GM13977 (cell line): ENCODE results near the gene AFDN.

Experiments
- DNase-seq: peaks from one replicate; pipeline ENCODE4 v3.0.0; 2012; ENCODE audit warnings: low spot score
- CTCF ChIP-seq: IDR thresholded peaks from 2 replicates; pipeline ENCODE4 v1.5.1; 2012; ENCODE audit warnings: mild to moderate bottlenecking, control low read depth; ENCODE audit not compliant: insufficient read depth; ENCODE audit errors: extremely low read depth, missing control alignments
- in situ Hi-C: fragments of 300-500 bp; cut with MboI; formaldehyde crosslinking; loops from one replicate; pipeline ENCODE4 v1.12.0; 2022; ENCODE audit warnings: low sequenced_read_pairs, low pct_unique_long_range_greater_than_20kb, mixed read lengths, inconsistent platforms; ENCODE audit not compliant: unreplicated experiment

AFDN gene

GRCh38 chr6:167847936-167848335 is 21.2 kb downstream of the AFDN start:
- in situ Hi-C loops: no loop called here
- no peak for DNase-seq
- TF ChIP-seq CTCF: no peak

DNA sequence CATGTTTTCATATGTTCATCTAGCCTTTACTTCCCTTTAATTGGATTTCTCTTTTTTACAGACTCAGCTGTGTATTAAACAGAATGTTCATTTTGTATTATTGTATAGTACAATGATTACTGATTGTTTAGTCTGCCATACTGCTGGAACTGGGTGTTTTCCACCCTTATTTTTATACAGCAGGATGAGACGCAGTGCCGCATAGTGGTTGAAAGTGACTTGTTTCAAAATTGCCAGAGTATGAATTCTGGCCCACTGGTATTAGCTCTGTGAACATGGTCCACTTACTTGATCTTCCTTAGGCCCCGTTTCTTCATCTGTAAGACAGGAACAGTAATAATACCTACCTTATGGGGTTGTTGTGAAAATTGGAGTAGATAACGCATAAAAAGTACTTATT is 22.1 kb downstream of the AFDN start:
- no peak for DNase-seq
- in situ Hi-C loops: no loop called here
- TF ChIP-seq CTCF: no peak

DNA sequence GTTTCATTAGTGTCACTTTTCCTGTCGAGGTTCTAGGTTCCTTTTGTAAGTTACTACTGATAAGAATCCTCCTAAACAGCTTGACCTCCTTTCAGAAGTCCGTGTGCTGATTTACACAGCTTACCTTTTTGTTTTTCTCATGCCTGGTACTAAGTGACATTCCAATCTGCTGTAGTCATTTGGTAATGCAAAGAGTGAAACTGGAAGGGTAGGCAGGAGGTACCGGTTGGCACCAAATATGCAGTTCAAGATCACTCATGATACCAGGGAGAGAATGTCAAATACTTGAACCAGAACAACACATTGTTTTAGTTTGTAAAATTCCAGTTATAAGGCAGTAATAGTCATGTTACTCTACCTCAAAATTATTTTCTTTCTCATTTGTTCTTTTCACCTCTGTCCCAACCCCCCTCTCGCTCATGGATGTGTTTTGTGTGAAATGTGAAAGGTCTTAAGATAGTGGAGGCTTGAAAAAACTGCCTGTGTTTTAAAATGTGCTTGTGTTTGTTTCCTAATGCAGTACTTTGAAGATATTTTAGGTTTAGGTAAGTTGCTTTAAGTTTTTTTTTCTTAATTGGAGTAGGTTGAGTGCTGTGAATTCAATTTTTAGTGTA is 23.2 kb downstream of the AFDN start:
- TF ChIP-seq CTCF: no peak
- in situ Hi-C loops: no loop called here
- no peak for DNase-seq

- TF ChIP-seq CTCF: no peak
- no peak for DNase-seq
- in situ Hi-C loops: no loop called here
Measured at GRCh38 chr6:167850782-167851181, 24.1 kb downstream of the AFDN start.

GRCh38 chr6:167851370-167851952 is 24.8 kb downstream of the AFDN start:
- in situ Hi-C loops: no loop called here
- no peak for DNase-seq
- TF ChIP-seq CTCF: no peak

DNA sequence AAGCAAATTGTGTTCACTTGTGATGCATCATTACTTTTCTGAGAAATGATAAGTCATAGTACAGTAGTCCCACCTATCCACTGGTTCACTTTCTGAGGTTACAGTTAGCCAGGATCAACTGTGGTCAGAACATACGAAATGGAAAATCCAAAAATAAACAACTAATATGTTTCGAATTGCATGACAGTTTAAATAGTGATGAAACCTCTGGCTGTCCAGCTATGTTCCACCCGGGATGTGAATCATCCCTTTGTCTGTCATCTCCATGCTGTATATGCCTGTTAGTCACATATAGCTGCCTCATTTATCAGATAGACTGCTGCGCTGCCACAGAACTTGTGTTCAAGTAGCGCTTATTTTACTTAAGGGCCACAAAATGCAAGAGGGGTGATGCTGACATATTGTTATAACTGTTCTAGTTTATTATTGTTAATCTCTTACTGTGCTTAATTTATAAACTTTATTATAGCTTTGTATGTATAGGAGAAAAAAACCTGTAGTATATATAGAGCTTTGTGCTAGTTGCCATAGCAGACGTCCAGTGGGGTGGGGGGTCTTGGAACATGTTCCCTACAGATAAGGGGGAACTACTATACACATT is 29.2 kb downstream of the AFDN start:
- in situ Hi-C loops: no loop called here
- no peak for DNase-seq
- no peak for TF ChIP-seq CTCF

DNA sequence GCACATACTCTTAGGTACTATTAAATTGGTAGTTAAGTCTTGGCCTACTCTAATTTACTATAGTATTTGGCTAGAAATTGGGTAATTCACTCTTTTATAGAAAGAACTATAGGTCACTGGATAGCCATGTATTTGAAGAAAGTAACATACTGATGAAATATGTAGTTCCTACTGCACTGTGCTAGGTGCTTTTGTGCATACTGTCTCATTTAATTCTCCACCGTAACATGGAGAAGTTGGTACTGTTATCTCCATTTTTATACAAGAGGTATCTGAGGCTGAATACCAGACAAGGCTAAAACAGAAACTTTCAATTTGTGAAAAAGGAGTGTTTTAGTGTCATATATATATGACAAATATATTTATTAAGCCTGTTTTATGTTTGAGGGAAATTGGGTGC is 29.8 kb downstream of the AFDN start:
- in situ Hi-C loops: no loop called here
- no peak for TF ChIP-seq CTCF
- DNase-seq: no peak
